Osteocyte (in vitro differentiated cells): ENCODE data around the gene RRP7A. TPM values are rescaled to one million over a fixed set of nuclear protein-coding genes. Genes with fewer than 3 reads are reported as not detected.
A peak's percentile ranks its signal among the peaks of the same experiment; 100 is the strongest.
"Not testable (repeated sequence)": the region's sequence is repeated elsewhere in the genome, so short reads cannot be mapped to it uniquely, and the experiment has no call there.

Experiments
- DNase-seq: peaks from one replicate; pipeline ENCODE4 v3.0.0; 2021; ENCODE audit warnings: mixed read lengths; ENCODE audit not compliant: unreplicated experiment; ENCODE audit errors: extremely low spot score
- H3K27ac Mint-ChIP-seq: one replicate; pipeline ENCODE4 v1.8.0; 2021; ENCODE audit warnings: mild to moderate bottlenecking, mixed read lengths; ENCODE audit not compliant: unreplicated experiment
- H3K27me3 Mint-ChIP-seq: one replicate; pipeline ENCODE4 v1.8.0; 2021; ENCODE audit warnings: mixed read lengths; ENCODE audit not compliant: unreplicated experiment
- H3K36me3 Mint-ChIP-seq: one replicate; pipeline ENCODE4 v1.8.0; 2021; ENCODE audit warnings: mixed read lengths; ENCODE audit not compliant: unreplicated experiment
- H3K4me1 Mint-ChIP-seq: one replicate; pipeline ENCODE4 v1.8.0; 2021; ENCODE audit warnings: mixed read lengths; ENCODE audit not compliant: unreplicated experiment
- H3K4me3 Mint-ChIP-seq: one replicate; pipeline ENCODE4 v1.8.0; 2021; ENCODE audit warnings: mild to moderate bottlenecking, moderate library complexity, mixed read lengths; ENCODE audit not compliant: unreplicated experiment
- H3K9me3 Mint-ChIP-seq: one replicate; pipeline ENCODE4 v1.8.0; 2021; ENCODE audit warnings: mixed read lengths; ENCODE audit not compliant: unreplicated experiment
- CTCF ChIP-seq: fragments of 200-600 bp; sonication (generic); IDR thresholded peaks from 2 replicates; pipeline ENCODE4 v1.5.0; 2021; ENCODE audit warnings: antibody characterized with exemption, mild to moderate bottlenecking, moderate library complexity
- total RNA-seq: library from RNA; stranded (reverse); gene quantifications from 2 replicates; pipeline ENCODE4 v1.2.1, GENCODE V29; 2021

RRP7A gene
- total RNA-seq, 1 donor from 2014 or later: 38.6 TPM

GRCh38 chr22:42522546-42522945 is 3.0 kb upstream of the RRP7A start:
- no peaks in the 10 kb centered on the region for H3K9me3 Mint-ChIP-seq
- no peaks in the 10 kb centered on the region for H3K27me3 Mint-ChIP-seq
- peaks cover 12% of the 10 kb centered on the region for H3K4me1 Mint-ChIP-seq
- no peaks in the 10 kb centered on the region for H3K36me3 Mint-ChIP-seq
- H3K4me3 Mint-ChIP-seq: no peak overlapping the region
- TF ChIP-seq CTCF: no peak
- no peak overlapping the region for H3K27ac Mint-ChIP-seq
- DNase-seq: no peak

GRCh38 chr22:42521228-42521546 is 1.6 kb upstream of the RRP7A start:
- no peak for DNase-seq
- TF ChIP-seq CTCF: no peak
- H3K36me3 Mint-ChIP-seq: peaks cover 4% of the 10 kb centered on the region
- peaks cover 12% of the 10 kb centered on the region for H3K4me1 Mint-ChIP-seq
- H3K9me3 Mint-ChIP-seq: no peaks in the 10 kb centered on the region
- no peaks in the 10 kb centered on the region for H3K27me3 Mint-ChIP-seq
- no peak overlapping the region for H3K27ac Mint-ChIP-seq
- peak overlapping the region; percentile 55 for H3K4me3 Mint-ChIP-seq

GRCh38 chr22:42518638-42519524 is 715 bp downstream of the RRP7A start:
- Mint-ChIP-seq H3K27ac (peak overlapping the region; percentile 87), H3K4me3 (peak overlapping the region; percentile 96), H3K36me3 (peaks cover 16% of the 10 kb centered on the region), H3K4me1 (peaks cover 12% of the 10 kb centered on the region)
- H3K9me3 Mint-ChIP-seq, H3K27me3 Mint-ChIP-seq, DNase-seq: not testable (repeated sequence)

GRCh38 chr22:42517103-42517502 is 2.5 kb downstream of the RRP7A start:
- not testable (repeated sequence) for DNase-seq, H3K27ac Mint-ChIP-seq, H3K27me3 Mint-ChIP-seq, H3K4me3 Mint-ChIP-seq, H3K9me3 Mint-ChIP-seq
- H3K36me3 Mint-ChIP-seq: peaks cover 20% of the 10 kb centered on the region
- peaks cover 12% of the 10 kb centered on the region for H3K4me1 Mint-ChIP-seq

- no peak overlapping the region for H3K4me3 Mint-ChIP-seq
- H3K4me1 Mint-ChIP-seq: peaks cover 12% of the 10 kb centered on the region
- H3K27me3 Mint-ChIP-seq: no peaks in the 10 kb centered on the region
- no peak for TF ChIP-seq CTCF
- no peak for DNase-seq
- no peaks in the 10 kb centered on the region for H3K9me3 Mint-ChIP-seq
- no peak overlapping the region for H3K27ac Mint-ChIP-seq
- H3K36me3 Mint-ChIP-seq: peaks cover 24% of the 10 kb centered on the region
Measured at GRCh38 chr22:42515896-42516295, 3.7 kb downstream of the RRP7A start.

- H3K4me3 Mint-ChIP-seq, H3K9me3 Mint-ChIP-seq, DNase-seq, H3K27ac Mint-ChIP-seq, H3K27me3 Mint-ChIP-seq: not testable (repeated sequence)
- peaks cover 12% of the 10 kb centered on the region for H3K4me1 Mint-ChIP-seq
- peaks cover 24% of the 10 kb centered on the region for H3K36me3 Mint-ChIP-seq
Measured at GRCh38 chr22:42515304-42515703, 4.3 kb downstream of the RRP7A start.

GRCh38 chr22:42514331-42514730 is 5.3 kb downstream of the RRP7A start:
- H3K4me3 Mint-ChIP-seq, H3K27me3 Mint-ChIP-seq, DNase-seq, H3K27ac Mint-ChIP-seq, H3K9me3 Mint-ChIP-seq, H3K4me1 Mint-ChIP-seq: not testable (repeated sequence)
- H3K36me3 Mint-ChIP-seq: peaks cover 24% of the 10 kb centered on the region
